ENCODE measurements around the gene SH3GL1. TPM values are rescaled to one million over a fixed set of nuclear protein-coding genes. Genes with fewer than 3 reads are reported as not detected.
A peak's percentile ranks its signal among the peaks of the same experiment; 100 is the strongest.
"Not testable (repeated sequence)": the region's sequence is repeated elsewhere in the genome, so short reads cannot be mapped to it uniquely, and the experiment has no call there.

The SH3GL1 gene
- total RNA-seq, 2 experiments from 2014 or later, result 39.3 to 40.9 TPM

GRCh38 chr19:4350111-4350510, 50.2 kb downstream of the SH3GL1 start:
- Mint-ChIP-seq H3K9me3 (no peaks in the 10 kb centered on the region), H3K27ac (no peak overlapping the region), H3K4me1 (ENCODE audit: low read depth) (peaks cover 5% of the 10 kb centered on the region), H3K27me3 (no peaks in the 10 kb centered on the region), H3K4me3 (no peak overlapping the region), H3K36me3 (ENCODE audit: low read depth) (peaks cover 14% of the 10 kb centered on the region)
- Histone ChIP-seq H3K27ac (ENCODE audit: low read depth in 1 of 2, low read length in 2 of 2) (no peak overlapping the region), H3K27me3 (ENCODE audit: control insufficient read depth in 1 of 2, insufficient read depth in 2 of 2, low read length in 2 of 2) (no peaks in the 10 kb centered on the region), H3K9me3 (ENCODE audit: control insufficient read depth in 1 of 2, insufficient read depth in 1 of 2, low read length in 2 of 2) (no peaks in the 10 kb centered on the region), H3K4me3 (ENCODE audit: low read length) (no peak overlapping the region), H3K36me3 (ENCODE audit: insufficient read depth, low read length) (peaks cover 10% of the 10 kb centered on the region), H3K4me1 (ENCODE audit: insufficient read depth, low read length) (no peaks in the 10 kb centered on the region)
- TF ChIP-seq CTCF (IDR thresholded peaks at IDR 0.05), result no peak
- no peak for ATAC-seq (ENCODE audit: poor library complexity)
- ChIA-PET CTCF (no interaction called here), POLR2A (no interaction called here)
- intact Hi-C loops (cut with DNase I, micrococcal nuclease), result no loop called here
- no peak for DNase-seq

- H3K27ac Mint-ChIP-seq; H3K4me1 Mint-ChIP-seq (ENCODE audit: low read depth); H3K4me3 ChIP-seq (ENCODE audit: low read length); H3K27me3 Mint-ChIP-seq; H3K4me3 Mint-ChIP-seq; H3K9me3 ChIP-seq (ENCODE audit: control insufficient read depth in 1 of 2, insufficient read depth in 1 of 2, low read length in 2 of 2); H3K4me1 ChIP-seq (ENCODE audit: insufficient read depth, low read length); DNase-seq; H3K9me3 Mint-ChIP-seq; CTCF ChIA-PET; H3K27me3 ChIP-seq (ENCODE audit: control insufficient read depth in 1 of 2, insufficient read depth in 2 of 2, low read length in 2 of 2); ATAC-seq (ENCODE audit: poor library complexity); H3K27ac ChIP-seq (ENCODE audit: low read depth in 1 of 2, low read length in 2 of 2); POLR2A ChIA-PET; intact Hi-C loops (cut with DNase I, micrococcal nuclease): not testable (repeated sequence)
- H3K36me3 Mint-ChIP-seq (ENCODE audit: low read depth), result peaks cover 14% of the 10 kb centered on the region
- H3K36me3 ChIP-seq (ENCODE audit: insufficient read depth, low read length), result peaks cover 10% of the 10 kb centered on the region
Observed at GRCh38 chr19:4349225-4349624, 51.1 kb downstream of the SH3GL1 start.

GRCh38 chr19:4347521-4347920, 52.8 kb downstream of the SH3GL1 start:
- DNase-seq, result no peak
- ChIA-PET CTCF (interaction anchor here (0.8 to 1.6 kb wide), 2 partner anchors 53 to 54 kb away, joined by 3 to 7 read pairs; partner anchors contain the start of genes CHAF1A and SH3GL1), POLR2A (no interaction called here)
- Histone ChIP-seq H3K9me3 (ENCODE audit: control insufficient read depth in 1 of 2, insufficient read depth in 1 of 2, low read length in 2 of 2) (no peaks in the 10 kb centered on the region), H3K27me3 (ENCODE audit: control insufficient read depth in 1 of 2, insufficient read depth in 2 of 2, low read length in 2 of 2) (no peaks in the 10 kb centered on the region), H3K27ac (ENCODE audit: low read depth in 1 of 2, low read length in 2 of 2) (no peak overlapping the region), H3K4me3 (ENCODE audit: low read length) (no peak overlapping the region), H3K4me1 (ENCODE audit: insufficient read depth, low read length) (peaks cover 16% of the 10 kb centered on the region), H3K36me3 (ENCODE audit: insufficient read depth, low read length) (peaks cover 10% of the 10 kb centered on the region)
- H3K27me3 Mint-ChIP-seq, result no peaks in the 10 kb centered on the region
- no peaks in the 10 kb centered on the region for H3K9me3 Mint-ChIP-seq
- no peak overlapping the region for H3K27ac Mint-ChIP-seq
- TF ChIP-seq CTCF (IDR thresholded peaks at IDR 0.05), result no peak
- no peak for ATAC-seq (ENCODE audit: poor library complexity)
- intact Hi-C loops (cut with DNase I, micrococcal nuclease), result no loop called here
- H3K36me3 Mint-ChIP-seq (ENCODE audit: low read depth), result peaks cover 18% of the 10 kb centered on the region
- H3K4me3 Mint-ChIP-seq, result no peak overlapping the region
- peaks cover 13% of the 10 kb centered on the region for H3K4me1 Mint-ChIP-seq (ENCODE audit: low read depth)

GRCh38 chr19:4346020-4346383, 54.3 kb downstream of the SH3GL1 start:
- CTCF ChIA-PET, result no interaction called here
- intact Hi-C loops (cut with DNase I, micrococcal nuclease), result no loop called here

More at GRCh38 chr19:4346020-4346383, 54.3 kb downstream of the SH3GL1 start:
- Mint-ChIP-seq H3K9me3 (no peaks in the 10 kb centered on the region), H3K4me1 (ENCODE audit: low read depth) (peaks cover 20% of the 10 kb centered on the region), H3K4me3 (peak overlapping the region; percentile 58), H3K27ac (no peak overlapping the region), H3K27me3 (no peaks in the 10 kb centered on the region), H3K36me3 (ENCODE audit: low read depth) (peaks cover 18% of the 10 kb centered on the region)
- no peak overlapping the region for H3K4me3 ChIP-seq (ENCODE audit: low read length)
- no peak for DNase-seq
- no peak for ATAC-seq (ENCODE audit: poor library complexity)
- peaks cover 23% of the 10 kb centered on the region for H3K4me1 ChIP-seq (ENCODE audit: insufficient read depth, low read length)
- no peaks in the 10 kb centered on the region for H3K9me3 ChIP-seq (ENCODE audit: control insufficient read depth in 1 of 2, insufficient read depth in 1 of 2, low read length in 2 of 2)
- POLR2A ChIA-PET, result interaction anchor here (1.0 kb wide), 1 partner anchor 99 kb away, joined by 3 read pairs; the partner anchor contains the start of gene YJU2
- no peak overlapping the region for H3K27ac ChIP-seq (ENCODE audit: low read depth in 1 of 2, low read length in 2 of 2)
- no peaks in the 10 kb centered on the region for H3K27me3 ChIP-seq (ENCODE audit: control insufficient read depth in 1 of 2, insufficient read depth in 2 of 2, low read length in 2 of 2)
- TF ChIP-seq CTCF (IDR thresholded peaks at IDR 0.05), result no peak
- peaks cover 10% of the 10 kb centered on the region for H3K36me3 ChIP-seq (ENCODE audit: insufficient read depth, low read length)

Measured in CD4-positive, alpha-beta T cell (primary cell).